UCSD-AML1 (cell line): ENCODE results near the gene MYO1E.

ENCODE experiments used
- DNase-seq: peaks from one replicate; lab custom pipeline; 2025; ENCODE audit not compliant: unreplicated experiment; lab: John Stamatoyannopoulos, UW

MYO1E gene

DNA sequence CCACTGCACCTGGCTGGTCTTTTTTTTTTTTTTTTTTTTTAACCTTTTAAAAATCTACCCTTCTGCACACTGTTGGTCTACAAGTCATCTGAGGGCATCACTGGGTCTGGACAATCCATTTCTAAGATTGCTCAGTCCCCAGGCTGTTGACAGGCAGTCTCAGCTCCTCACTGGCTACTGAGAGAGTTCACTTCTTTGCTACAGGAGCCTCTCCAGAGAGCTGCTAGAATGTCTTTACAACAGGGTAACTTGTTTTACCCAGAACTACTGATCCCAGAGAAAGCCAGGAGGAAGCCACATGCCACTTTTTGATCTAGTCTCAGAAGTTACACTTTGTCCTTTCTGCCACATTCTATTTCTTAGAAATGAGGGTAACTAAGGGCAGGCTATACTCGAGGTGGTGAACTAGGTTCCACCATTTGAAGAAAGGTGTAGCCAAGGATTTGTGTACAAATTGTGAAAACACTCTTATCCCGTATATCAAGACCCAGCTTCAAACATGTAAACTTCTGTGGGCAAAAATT, 273.4 kb downstream of the MYO1E start:
- DNase-seq: no peak

DNA sequence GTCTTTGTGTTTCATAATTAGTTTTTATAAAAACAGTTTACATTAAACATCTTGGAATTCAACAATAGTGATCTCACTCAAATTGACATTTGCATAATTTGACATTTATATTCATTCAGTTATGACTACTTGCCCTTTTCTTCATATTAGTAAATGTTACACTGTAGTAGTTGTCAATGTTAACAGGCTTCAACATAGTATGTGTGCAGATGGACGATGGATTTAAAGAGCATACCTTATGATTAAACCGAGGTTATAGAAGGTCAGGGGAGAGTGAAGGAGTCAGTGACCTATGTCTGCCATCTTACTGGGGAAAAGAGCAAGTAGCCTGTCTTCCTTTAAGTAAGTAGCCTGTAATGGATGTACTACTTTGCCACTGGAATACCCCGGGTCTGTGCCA, 276.2 kb downstream of the MYO1E start:
- no peak for DNase-seq

DNA sequence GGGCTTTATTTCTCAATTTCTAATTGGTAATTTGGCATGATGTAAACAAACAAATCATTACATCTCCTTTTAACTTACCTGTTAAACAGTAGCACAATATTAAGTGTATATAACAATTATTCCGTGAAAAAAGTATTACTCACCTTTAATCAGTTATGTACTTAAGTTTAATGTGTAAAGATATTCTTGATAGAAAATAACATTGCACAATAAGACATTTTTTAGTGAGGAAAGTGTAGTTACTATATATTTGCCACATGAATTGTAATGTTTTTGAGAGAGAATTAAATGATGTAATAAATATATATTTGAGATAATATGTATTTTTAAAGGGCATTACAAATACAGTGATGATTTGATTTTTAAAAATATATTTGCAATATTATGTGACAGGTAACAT, 278.6 kb downstream of the MYO1E start:
- DNase-seq: no peak

DNA sequence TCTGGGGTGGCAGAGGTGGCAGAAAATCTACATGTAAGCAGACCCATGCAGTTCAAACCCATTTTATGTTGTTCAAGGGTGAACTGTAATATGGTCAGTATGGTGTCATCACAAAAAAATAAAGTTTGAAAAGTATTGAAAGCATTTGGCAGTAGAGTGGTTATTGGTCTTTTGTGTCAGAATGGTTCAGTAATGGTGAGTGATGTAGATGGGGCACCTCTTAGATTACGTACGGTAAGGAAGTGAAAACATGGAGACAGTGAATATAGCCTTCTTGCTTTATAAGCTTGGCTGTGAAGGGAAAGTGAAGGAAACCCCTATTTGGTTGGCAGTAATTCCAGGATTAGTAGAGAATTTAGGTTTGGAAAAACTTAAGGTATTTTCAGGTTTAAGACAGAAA, 284.9 kb downstream of the MYO1E start:
- DNase-seq: no peak
